Cardiac muscle cell (in vitro differentiated cells and primary cell): ENCODE results near the gene SLC51B. TPM values are rescaled to one million over a fixed set of nuclear protein-coding genes. Genes with fewer than 3 reads are reported as not detected.

ENCODE experiments used
- DNase-seq, 2 donors: peaks; one replicate each; pipeline versions ENCODE4 v3.0.0 to v3.0.0-alpha.2; 2010 to 2017; ENCODE audit warnings: low read depth in 1 of 2, low spot score in 1 of 2
- H3K27ac ChIP-seq: fragments of 200-600 bp; sonication (generic); 2 replicates; pipeline ENCODE4 v1.5.1; 2016
- H3K27me3 ChIP-seq: fragments of 200-600 bp; sonication (generic); 2 replicates; pipeline ENCODE4 v1.6.0; 2016; ENCODE audit warnings: control low read depth
- H3K36me3 ChIP-seq: fragments of 200-600 bp; sonication (generic); 2 replicates; pipeline ENCODE4 v1.5.1; 2016; ENCODE audit warnings: control low read depth
- H3K4me1 ChIP-seq: fragments of 200-600 bp; sonication (generic); 2 replicates; pipeline ENCODE4 v1.8.1; 2017; ENCODE audit warnings: low read depth, mild to moderate bottlenecking, mixed run types
- H3K4me3 ChIP-seq: fragments of 200-600 bp; sonication (generic); 2 replicates; pipeline ENCODE4 v1.5.1; 2016; ENCODE audit warnings: mild to moderate bottlenecking
- H3K9me3 ChIP-seq: fragments of 200-600 bp; sonication (generic); 2 replicates; pipeline ENCODE4 v1.5.1; 2017; ENCODE audit warnings: low read depth, mild to moderate bottlenecking, control low read depth
- polyA plus RNA-seq: library from polyadenylated mRNA; unstranded; fragments of >200 nt; fragmentation: Nextera tagmentation; extraction: Ambion mirVana; gene quantifications from 2 replicates; pipeline ENCODE4 v1.2.1, GENCODE V29; 2016
- total RNA-seq: library from RNA; depleted of rRNA; stranded (reverse); fragments of >200 nt; gene quantifications from 2 replicates; pipeline ENCODE4 v1.2.3, GENCODE V29; 2016
- TF ChIP-seq, protein P1 (sequence below): IDR thresholded peaks from 2 replicates; pipeline ENCODE4 v1.5.1; 2012; ENCODE audit warnings: low read depth, mild to moderate bottlenecking, low read length

The SLC51B gene
- total and polyA plus RNA-seq, 2 experiments from 2014 or later, result not detected

DNA sequence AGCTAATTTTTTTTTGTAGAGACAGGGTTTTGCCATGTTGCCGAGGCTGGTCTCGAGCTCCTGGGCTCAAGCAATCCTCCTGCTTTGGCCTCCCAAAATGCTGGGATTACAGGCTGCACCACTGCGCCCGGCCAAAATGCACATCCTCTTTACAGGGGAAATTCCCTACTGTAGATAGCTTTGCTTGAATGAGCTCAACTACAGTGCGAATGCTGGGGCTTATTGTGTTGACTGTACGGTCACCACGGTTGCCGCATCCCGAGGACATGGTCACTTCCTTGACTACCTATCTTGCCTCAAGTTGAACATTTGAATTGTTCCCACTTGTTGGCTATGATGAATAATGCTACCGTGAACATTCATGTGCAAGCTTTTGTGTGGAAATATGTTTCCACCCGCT lies 10.5 kb upstream of the SLC51B start:
- Histone ChIP-seq H3K27me3 (no peaks in the 10 kb centered on the region), H3K4me1 (no peaks in the 10 kb centered on the region), H3K27ac (no peak overlapping the region), H3K9me3 (no peaks in the 10 kb centered on the region), H3K4me3 (no peak overlapping the region), H3K36me3 (no peaks in the 10 kb centered on the region)
- TF ChIP-seq, protein P1, sequence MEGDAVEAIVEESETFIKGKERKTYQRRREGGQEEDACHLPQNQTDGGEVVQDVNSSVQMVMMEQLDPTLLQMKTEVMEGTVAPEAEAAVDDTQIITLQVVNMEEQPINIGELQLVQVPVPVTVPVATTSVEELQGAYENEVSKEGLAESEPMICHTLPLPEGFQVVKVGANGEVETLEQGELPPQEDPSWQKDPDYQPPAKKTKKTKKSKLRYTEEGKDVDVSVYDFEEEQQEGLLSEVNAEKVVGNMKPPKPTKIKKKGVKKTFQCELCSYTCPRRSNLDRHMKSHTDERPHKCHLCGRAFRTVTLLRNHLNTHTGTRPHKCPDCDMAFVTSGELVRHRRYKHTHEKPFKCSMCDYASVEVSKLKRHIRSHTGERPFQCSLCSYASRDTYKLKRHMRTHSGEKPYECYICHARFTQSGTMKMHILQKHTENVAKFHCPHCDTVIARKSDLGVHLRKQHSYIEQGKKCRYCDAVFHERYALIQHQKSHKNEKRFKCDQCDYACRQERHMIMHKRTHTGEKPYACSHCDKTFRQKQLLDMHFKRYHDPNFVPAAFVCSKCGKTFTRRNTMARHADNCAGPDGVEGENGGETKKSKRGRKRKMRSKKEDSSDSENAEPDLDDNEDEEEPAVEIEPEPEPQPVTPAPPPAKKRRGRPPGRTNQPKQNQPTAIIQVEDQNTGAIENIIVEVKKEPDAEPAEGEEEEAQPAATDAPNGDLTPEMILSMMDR, result no peak
- no peak for DNase-seq

DNA sequence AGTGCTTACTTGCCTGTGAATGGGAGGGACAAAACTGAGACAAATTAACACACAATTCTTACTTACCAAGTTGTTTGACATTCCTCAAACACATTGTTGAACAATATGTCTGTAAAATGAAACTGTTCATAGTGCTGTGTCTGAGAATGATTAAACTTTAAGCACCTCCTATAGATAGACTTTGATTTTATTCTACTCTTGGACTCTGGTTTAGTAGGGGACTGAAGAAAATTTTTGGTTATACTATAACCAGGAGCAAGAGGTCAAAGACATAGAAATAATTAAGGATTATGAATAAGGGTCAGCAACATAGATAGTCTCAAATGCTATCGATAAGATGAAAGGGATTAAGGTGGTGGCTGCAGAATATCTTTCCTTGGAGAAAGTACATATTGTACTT lies 7.9 kb upstream of the SLC51B start:
- Histone ChIP-seq H3K4me1 (no peaks in the 10 kb centered on the region), H3K27ac (no peak overlapping the region), H3K9me3 (no peaks in the 10 kb centered on the region), H3K36me3 (no peaks in the 10 kb centered on the region), H3K4me3 (no peak overlapping the region), H3K27me3 (no peaks in the 10 kb centered on the region)
- no peak for DNase-seq
- TF ChIP-seq, protein P1, result no peak

DNA sequence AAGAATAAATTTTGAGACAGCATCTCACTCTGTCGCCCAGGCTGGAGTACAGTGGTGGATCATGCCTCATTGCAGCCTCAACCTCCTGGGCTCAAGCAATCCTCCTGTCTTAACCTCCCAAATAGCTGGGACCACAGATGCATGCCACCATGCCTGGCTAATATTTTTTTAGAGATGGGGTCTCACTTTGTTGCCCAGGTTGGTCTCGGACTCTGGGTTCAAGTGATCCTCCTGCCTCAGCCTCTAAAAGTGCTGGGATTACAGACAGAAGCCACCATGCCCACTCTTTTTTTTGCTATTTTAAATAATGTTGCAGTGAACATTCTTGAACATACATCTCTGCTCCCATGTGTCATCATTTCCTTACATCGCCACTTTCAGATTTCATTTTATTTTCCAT lies 6.8 kb upstream of the SLC51B start:
- H3K4me1 ChIP-seq, result no peaks in the 10 kb centered on the region
- H3K9me3 ChIP-seq, result no peaks in the 10 kb centered on the region
- no peak overlapping the region for H3K27ac ChIP-seq
- TF ChIP-seq, protein P1, result no peak
- H3K4me3 ChIP-seq, result no peak overlapping the region
- H3K27me3 ChIP-seq, result no peaks in the 10 kb centered on the region
- DNase-seq, result no peak
- H3K36me3 ChIP-seq, result no peaks in the 10 kb centered on the region

DNA sequence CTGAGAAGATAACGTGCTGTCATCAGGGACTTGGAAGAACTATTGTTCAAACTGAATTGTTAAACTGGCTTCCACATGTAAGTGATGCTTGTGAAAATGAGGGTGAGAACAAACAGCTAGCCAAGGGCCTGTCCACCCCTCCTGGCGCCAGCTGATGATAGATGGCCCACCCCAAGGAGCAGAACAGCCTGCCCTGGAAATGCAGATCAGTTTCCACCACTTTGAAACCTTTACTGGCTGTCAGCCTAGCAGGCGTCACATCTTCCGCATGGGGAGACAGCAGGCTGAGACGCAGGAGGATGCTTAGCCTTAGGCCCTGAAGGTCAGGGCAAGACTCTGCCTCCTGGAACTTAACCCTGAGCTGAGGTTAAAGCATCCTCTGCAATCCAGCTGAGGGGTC lies 6.4 kb upstream of the SLC51B start:
- Histone ChIP-seq H3K36me3 (no peaks in the 10 kb centered on the region), H3K4me3 (no peak overlapping the region), H3K4me1 (no peaks in the 10 kb centered on the region), H3K27me3 (no peaks in the 10 kb centered on the region), H3K27ac (no peak overlapping the region), H3K9me3 (no peaks in the 10 kb centered on the region)
- no peak for DNase-seq
- TF ChIP-seq, protein P1, result no peak

DNA sequence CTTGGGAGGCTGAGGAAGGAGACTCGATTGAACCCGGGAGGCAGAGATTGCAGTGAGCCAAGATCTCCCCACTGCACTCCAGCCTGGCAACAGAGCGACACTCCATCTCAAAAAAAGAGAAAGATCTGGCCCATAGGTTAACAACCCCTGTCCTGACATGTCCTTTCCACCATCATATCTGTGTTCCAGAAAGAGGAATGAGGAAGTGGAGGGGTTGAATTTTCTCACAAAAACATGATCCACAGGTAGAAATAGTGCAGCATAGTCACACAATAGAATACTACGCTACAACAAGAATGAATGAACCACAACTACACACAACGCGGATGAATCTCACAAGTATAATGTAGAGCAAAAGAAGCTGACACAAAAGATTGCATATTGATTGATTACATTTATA lies 4.7 kb upstream of the SLC51B start:
- Histone ChIP-seq H3K36me3 (no peaks in the 10 kb centered on the region), H3K27me3 (no peaks in the 10 kb centered on the region), H3K4me1 (peaks cover 5% of the 10 kb centered on the region), H3K27ac (no peak overlapping the region), H3K9me3 (no peaks in the 10 kb centered on the region), H3K4me3 (no peak overlapping the region)
- no peak for DNase-seq
- TF ChIP-seq, protein P1, result no peak

DNA sequence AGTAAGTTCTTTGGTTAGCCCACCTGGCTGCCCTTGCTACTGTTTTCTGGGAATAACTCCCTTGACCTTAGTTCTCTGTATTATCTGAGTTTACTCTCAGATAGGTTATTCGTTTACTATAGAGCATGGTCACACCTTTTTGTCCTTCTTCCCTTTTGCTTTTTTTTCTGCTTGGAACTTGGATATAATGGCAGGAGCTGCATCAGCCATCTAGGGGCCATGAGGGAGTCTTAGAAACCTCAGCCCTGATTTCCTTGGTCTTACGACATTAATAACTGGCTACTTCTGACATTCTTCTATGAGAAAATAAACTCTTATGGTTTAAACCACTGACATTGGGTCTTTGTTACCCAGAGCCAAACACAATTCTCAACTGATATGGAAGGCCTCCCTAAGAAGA lies 3.4 kb upstream of the SLC51B start:
- Histone ChIP-seq H3K9me3 (no peaks in the 10 kb centered on the region), H3K36me3 (no peaks in the 10 kb centered on the region)
- DNase-seq, result no peak

More for the DNA sequence above, 3.4 kb upstream of the SLC51B start:
- TF ChIP-seq, protein P1, result no peak
- Histone ChIP-seq H3K27ac (no peak overlapping the region), H3K4me1 (peaks cover 7% of the 10 kb centered on the region), H3K27me3 (no peaks in the 10 kb centered on the region), H3K4me3 (no peak overlapping the region)
